IMR-90 (cell line): ENCODE measurements around the gene LOXL4. TPM values are rescaled to one million over a fixed set of nuclear protein-coding genes. Genes with fewer than 3 reads are reported as not detected.

Source experiments
- ATAC-seq: fragments of 200-7000 bp; cut with Tn5 transposase; 2 replicates; pipeline ENCODE4 v1.9.1; 2020; ENCODE audit warnings: low read depth, mild to moderate bottlenecking, moderate library complexity
- BruUV-seq: library from RNA; stranded (reverse); fragments of 400-500 nt; replicated peaks from 2 replicates; lab custom pipeline; 2021; lab: Mats Ljungman, UMichigan
- CTCF ChIA-PET: fragments of 300-600 bp; formaldehyde crosslinking; extraction: SDS; loops from one replicate; lab custom pipeline; 2021; ENCODE audit warnings: antibody characterized with exemption; lab: Yijun Ruan, JAX
- POLR2A ChIA-PET: fragments of 300-600 bp; sonication (Branson Sonifier 250); formaldehyde crosslinking; loops from one replicate; lab custom pipeline; 2022; ENCODE audit warnings: antibody characterized with exemption; ENCODE audit not compliant: unreplicated experiment; lab: Charles Lee
- DNase-seq: peaks from one replicate; pipeline ENCODE4 v3.0.0; 2013
- H2AFZ ChIP-seq: replicated peaks from 2 replicates; pipeline ENCODE3; 2013; ENCODE audit warnings: low read length, mild to moderate bottlenecking; ENCODE audit not compliant: poor library complexity
- H2AK5ac ChIP-seq: 2 replicates; pipeline ENCODE4 v1.6.1; 2013; ENCODE audit warnings: low read depth, low read length, inconsistent platforms
- H2AK9ac ChIP-seq: replicated peaks from 2 replicates; pipeline ENCODE3; 2013; ENCODE audit warnings: mild to moderate bottlenecking, low read depth, low read length, moderate library complexity; ENCODE audit not compliant: poor library complexity
- H2BK120ac ChIP-seq: 2 replicates; pipeline ENCODE4 v1.6.1; 2013; ENCODE audit warnings: low read depth, low read length, inconsistent platforms
- H2BK15ac ChIP-seq: 3 replicates; pipeline ENCODE4 v1.6.1; 2013; ENCODE audit warnings: low read depth, low read length, inconsistent platforms
- H2BK20ac ChIP-seq: 2 replicates; pipeline ENCODE4 v1.6.1; 2013; ENCODE audit warnings: low read depth, mild to moderate bottlenecking, inconsistent platforms, low read length, moderate library complexity
- H2BK5ac ChIP-seq: 2 replicates; pipeline ENCODE4 v1.6.1; 2013; ENCODE audit warnings: mild to moderate bottlenecking, low read depth, low read length, inconsistent platforms; ENCODE audit not compliant: poor library complexity, severe bottlenecking
- H3K14ac ChIP-seq: replicated peaks from 2 replicates; pipeline ENCODE4 v1.6.1; 2013; ENCODE audit warnings: low read depth, low read length, inconsistent platforms
- H3K18ac ChIP-seq: 2 replicates; pipeline ENCODE4 v1.6.1; 2013; ENCODE audit warnings: low read depth, low read length, control low read depth
- H3K23ac ChIP-seq: 2 replicates; pipeline ENCODE4 v1.6.1; 2013; ENCODE audit warnings: low read depth, low read length, inconsistent platforms
- H3K27ac ChIP-seq: 2 replicates; pipeline ENCODE4 v1.5.1; 2013; ENCODE audit warnings: mild to moderate bottlenecking, control low read depth, low read length; ENCODE audit not compliant: insufficient read depth
- H3K27me3 ChIP-seq: 2 replicates; pipeline ENCODE4 v1.6.1; 2013; ENCODE audit warnings: low read length; ENCODE audit not compliant: control insufficient read depth, insufficient read depth
- H3K36me3 ChIP-seq: 2 replicates; pipeline ENCODE4 v1.6.1; 2013; ENCODE audit warnings: low read length, mixed read lengths; ENCODE audit not compliant: control insufficient read depth, insufficient read depth
- H3K4ac ChIP-seq: 2 replicates; pipeline ENCODE4 v1.6.1; 2013; ENCODE audit warnings: low read depth, low read length, inconsistent platforms
- H3K4me1 ChIP-seq: 2 replicates; pipeline ENCODE4 v1.6.1; 2013; ENCODE audit warnings: low read length, mixed read lengths; ENCODE audit not compliant: control insufficient read depth, insufficient read depth
- H3K4me2 ChIP-seq: 2 replicates; pipeline ENCODE4 v1.6.1; 2013; ENCODE audit warnings: low read depth, mild to moderate bottlenecking, control low read depth, low read length, moderate library complexity
- H3K4me3 ChIP-seq: 2 replicates; pipeline ENCODE4 v1.5.1; 2013; ENCODE audit warnings: low read depth, mild to moderate bottlenecking, control low read depth, low read length, moderate library complexity; ENCODE audit not compliant: insufficient read depth
- H3K56ac ChIP-seq: 2 replicates; pipeline ENCODE4 v1.6.1; 2013; ENCODE audit warnings: low read length, inconsistent platforms; ENCODE audit not compliant: insufficient read depth; ENCODE audit errors: extremely low read depth
- H3K79me1 ChIP-seq, 2 experiments: 2 replicates each; pipeline ENCODE4 v1.6.1; 2013; ENCODE audit warnings: low read length in 2 of 2, inconsistent platforms in 1 of 2, low read depth in 1 of 2
- H3K9ac ChIP-seq: 2 replicates; pipeline ENCODE4 v1.6.1; 2013; ENCODE audit warnings: low read depth, low read length, control low read depth
- H3K9me1 ChIP-seq: 2 replicates; pipeline ENCODE4 v1.6.1; 2013; ENCODE audit warnings: low read length, inconsistent platforms; ENCODE audit not compliant: insufficient read depth
- H3K9me3 ChIP-seq: 2 replicates; pipeline ENCODE4 v1.6.1; 2013; ENCODE audit warnings: low read length; ENCODE audit not compliant: control insufficient read depth, insufficient read depth
- H4K20me1 ChIP-seq: 2 replicates; pipeline ENCODE4 v1.6.1; 2013; ENCODE audit warnings: low read length, inconsistent platforms; ENCODE audit not compliant: insufficient read depth
- H4K5ac ChIP-seq: 2 replicates; pipeline ENCODE4 v1.6.1; 2013; ENCODE audit warnings: mild to moderate bottlenecking, low read depth, low read length, control low read depth
- H4K8ac ChIP-seq, 2 experiments: 2 replicates each; pipeline ENCODE4 v1.6.1; 2013; ENCODE audit warnings: low read depth in 2 of 2, low read length in 2 of 2, control low read depth in 1 of 2, inconsistent platforms in 1 of 2
- H4K91ac ChIP-seq: 2 replicates; pipeline ENCODE4 v1.6.1; 2013; ENCODE audit warnings: low read depth, low read length, inconsistent platforms; ENCODE audit not compliant: insufficient read depth
- BHLHE40 ChIP-seq: fragments of 150-350 bp; IDR thresholded peaks from 2 replicates; pipeline ENCODE4 v1.6.1; 2016; ENCODE audit warnings: mild to moderate bottlenecking, low read depth, low read length
- CEBPB ChIP-seq: IDR thresholded peaks from 2 replicates; pipeline ENCODE4 v1.6.1; 2012; ENCODE audit warnings: low read depth, low read length, improper control_type of control experiment
- CHD1 ChIP-seq: IDR thresholded peaks from 2 replicates; pipeline ENCODE4 v1.6.1; 2012; ENCODE audit warnings: low read depth, low read length, improper control_type of control experiment
- ELK1 ChIP-seq: fragments of 150-350 bp; IDR thresholded peaks from 2 replicates; pipeline ENCODE4 v1.6.1; 2016; ENCODE audit warnings: low read depth, mild to moderate bottlenecking, low read length, moderate library complexity, borderline replicate concordance
- FOS ChIP-seq: fragments of 150-350 bp; IDR thresholded peaks from 2 replicates; pipeline ENCODE4 v1.6.1; 2016; ENCODE audit warnings: low read depth, low read length
- MAFK ChIP-seq: IDR thresholded peaks from 2 replicates; pipeline ENCODE4 v1.6.1; 2012; ENCODE audit warnings: low read depth, low read length, improper control_type of control experiment
- MAZ ChIP-seq: IDR thresholded peaks from 2 replicates; pipeline ENCODE4 v1.6.1; 2012; ENCODE audit warnings: low read depth, mild to moderate bottlenecking, low read length, improper control_type of control experiment, moderate library complexity, borderline replicate concordance
- MXI1 ChIP-seq: IDR thresholded peaks from 2 replicates; pipeline ENCODE4 v1.6.1; 2012; ENCODE audit warnings: low read depth, mild to moderate bottlenecking, low read length, moderate library complexity, borderline replicate concordance
- NFE2L2 ChIP-seq: fragments of 150-350 bp; IDR thresholded peaks from 2 replicates; pipeline ENCODE4 v1.6.1; 2016; ENCODE audit warnings: low read depth, mild to moderate bottlenecking, low read length
- POLR2A ChIP-seq: IDR thresholded peaks from 2 replicates; pipeline ENCODE4 v1.6.1; 2012; ENCODE audit warnings: mild to moderate bottlenecking, low read depth, low read length
- RAD21 ChIP-seq: IDR thresholded peaks from 2 replicates; pipeline ENCODE4 v1.6.1; 2012; ENCODE audit warnings: low read length, improper control_type of control experiment
- RCOR1 ChIP-seq: IDR thresholded peaks from 2 replicates; pipeline ENCODE4 v1.6.1; 2012; ENCODE audit warnings: mild to moderate bottlenecking, low read length, improper control_type of control experiment; ENCODE audit not compliant: insufficient replicate concordance
- RFX5 ChIP-seq: IDR thresholded peaks from 2 replicates; pipeline ENCODE4 v1.8.0; 2012; ENCODE audit warnings: low read depth, mild to moderate bottlenecking, low read length, moderate library complexity
- SMC3 ChIP-seq: fragments of 150-350 bp; IDR thresholded peaks from 2 replicates; pipeline ENCODE4 v1.6.1; 2016; ENCODE audit warnings: low read depth, mild to moderate bottlenecking, antibody characterized with exemption, low read length, moderate library complexity
- WGBS, 2 experiments: methylation state at CpG; one replicate each; pipeline versions ENCODE4 v1.1.5 to v1.1.7; 2013; ENCODE audit warnings: missing lambda C conversion rate in 2 of 2; ENCODE audit not compliant: insufficient read length in 1 of 2; ENCODE audit errors: extremely low coverage in 2 of 2; 5-methylcytosine and 5-hydroxymethylcytosine counted together
- dilution Hi-C: fragments of 300-500 bp; cut with HindIII; formaldehyde crosslinking; loops from one replicate; pipeline ENCODE4 v1.14.3; 2018; ENCODE audit warnings: low sequenced_read_pairs; ENCODE audit not compliant: unreplicated experiment
- in situ Hi-C: fragments of 300-500 bp; cut with MboI; formaldehyde crosslinking; loops from 3 replicates; pipeline ENCODE4 v1.14.3; 2019; ENCODE audit warnings: low sequenced_read_pairs, inconsistent platforms, mixed read lengths
- intact Hi-C: fragments of 100-400 bp; cut with micrococcal nuclease; formaldehyde crosslinking; loops from 2 replicates; pipeline ENCODE4 v1.10.0; 2022
- polyA plus RNA-seq, 3 experiments: library from polyadenylated mRNA; depleted of rRNA; stranded (reverse); fragments of >200 nt; gene quantifications; 2 replicates each; pipeline ENCODE4 v1.2.3, GENCODE V29; 2012; ENCODE audit warnings: low replicate concordance in 1 of 3
- total RNA-seq: library from RNA; depleted of rRNA; stranded (reverse); fragments of >200 nt; gene quantifications from 2 replicates; pipeline ENCODE4 v1.2.3, GENCODE V29; 2012
- TF ChIP-seq, protein P1 (sequence below): conservative IDR thresholded peaks from 2 replicates; pipeline ENCODE4 v1.5.1; 2012; ENCODE audit warnings: mild to moderate bottlenecking, low read depth, low read length, improper control_type of control experiment
- TF ChIP-seq, protein P2 (sequence below): fragments of 150-350 bp; IDR thresholded peaks from 2 replicates; pipeline ENCODE4 v1.6.1; 2017; ENCODE audit warnings: mild to moderate bottlenecking, antibody characterized with exemption, low read length, low read depth

The LOXL4 gene
- total and polyA plus RNA-seq, 2 of the 4 experiments (the other 2 are of a cell fraction) = 20.8 to 26.7 TPM

- no peak overlapping the region for H2BK20ac ChIP-seq
- no peak overlapping the region for H4K5ac ChIP-seq
- H3K14ac ChIP-seq = no peak overlapping the region
- ChIA-PET CTCF (no interaction called here), POLR2A (no interaction called here)
- 0 out of 2 replicates have a peak overlapping the region, but pooled peaks have one; percentile 8 for H2AK5ac ChIP-seq
- peaks cover 0 to under 1% of the 10 kb centered on the region in 2 experiments; a peak in 1 of 4 replicates for H3K79me1 ChIP-seq
- TF ChIP-seq NFE2L2 = no peak
- TF ChIP-seq MAFK = no peak
- no peak for TF ChIP-seq BHLHE40
- TF ChIP-seq RAD21 = no peak
- TF ChIP-seq RFX5 = no peak
- TF ChIP-seq RCOR1 = no peak
- TF ChIP-seq, protein P1, sequence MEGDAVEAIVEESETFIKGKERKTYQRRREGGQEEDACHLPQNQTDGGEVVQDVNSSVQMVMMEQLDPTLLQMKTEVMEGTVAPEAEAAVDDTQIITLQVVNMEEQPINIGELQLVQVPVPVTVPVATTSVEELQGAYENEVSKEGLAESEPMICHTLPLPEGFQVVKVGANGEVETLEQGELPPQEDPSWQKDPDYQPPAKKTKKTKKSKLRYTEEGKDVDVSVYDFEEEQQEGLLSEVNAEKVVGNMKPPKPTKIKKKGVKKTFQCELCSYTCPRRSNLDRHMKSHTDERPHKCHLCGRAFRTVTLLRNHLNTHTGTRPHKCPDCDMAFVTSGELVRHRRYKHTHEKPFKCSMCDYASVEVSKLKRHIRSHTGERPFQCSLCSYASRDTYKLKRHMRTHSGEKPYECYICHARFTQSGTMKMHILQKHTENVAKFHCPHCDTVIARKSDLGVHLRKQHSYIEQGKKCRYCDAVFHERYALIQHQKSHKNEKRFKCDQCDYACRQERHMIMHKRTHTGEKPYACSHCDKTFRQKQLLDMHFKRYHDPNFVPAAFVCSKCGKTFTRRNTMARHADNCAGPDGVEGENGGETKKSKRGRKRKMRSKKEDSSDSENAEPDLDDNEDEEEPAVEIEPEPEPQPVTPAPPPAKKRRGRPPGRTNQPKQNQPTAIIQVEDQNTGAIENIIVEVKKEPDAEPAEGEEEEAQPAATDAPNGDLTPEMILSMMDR = no peak
- TF ChIP-seq ELK1 = no peak
- no peak for TF ChIP-seq MXI1
- TF ChIP-seq, protein P2, sequence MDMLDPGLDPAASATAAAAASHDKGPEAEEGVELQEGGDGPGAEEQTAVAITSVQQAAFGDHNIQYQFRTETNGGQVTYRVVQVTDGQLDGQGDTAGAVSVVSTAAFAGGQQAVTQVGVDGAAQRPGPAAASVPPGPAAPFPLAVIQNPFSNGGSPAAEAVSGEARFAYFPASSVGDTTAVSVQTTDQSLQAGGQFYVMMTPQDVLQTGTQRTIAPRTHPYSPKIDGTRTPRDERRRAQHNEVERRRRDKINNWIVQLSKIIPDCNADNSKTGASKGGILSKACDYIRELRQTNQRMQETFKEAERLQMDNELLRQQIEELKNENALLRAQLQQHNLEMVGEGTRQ = no peak
- no peak for TF ChIP-seq POLR2A
- TF ChIP-seq MAZ = no peak
- no peak for TF ChIP-seq SMC3
- TF ChIP-seq CEBPB = no peak
- no peak for TF ChIP-seq FOS
- TF ChIP-seq CHD1 = no peak
- H3K9me1 ChIP-seq = peaks cover 12% of the 10 kb centered on the region
- H2BK120ac ChIP-seq = no peak overlapping the region
- no peak overlapping the region for H3K4ac ChIP-seq
- no peak overlapping the region for H3K23ac ChIP-seq
- peaks cover 18% of the 10 kb centered on the region for H3K4me1 ChIP-seq
- no peak overlapping the region for H3K27ac ChIP-seq
- no peak overlapping the region for H3K4me2 ChIP-seq
- no peaks in the 10 kb centered on the region for H3K36me3 ChIP-seq
- H4K8ac ChIP-seq = no peak overlapping the region
- no peak overlapping the region for H2BK5ac ChIP-seq
- no peak overlapping the region for H4K91ac ChIP-seq
- H3K4me3 ChIP-seq = no peak overlapping the region
- ATAC-seq (no peak), DNase-seq (no peak)
- in situ Hi-C loops = no loop called here
- no peak overlapping the region for H2AK9ac ChIP-seq
- H3K27me3 ChIP-seq = peaks cover 12% of the 10 kb centered on the region
- H2AFZ ChIP-seq = no peak overlapping the region
- BruUV-seq = no TSS peak
- no peak overlapping the region for H3K56ac ChIP-seq
- H4K20me1 ChIP-seq = no peaks in the 10 kb centered on the region
- intact Hi-C loops = no loop called here
- no peak overlapping the region for H2BK15ac ChIP-seq
- dilution Hi-C loops = no loop called here
- 60% methylated on average over 2 of the region's 10 CpGs; no CpG with 5 or more reads in 1 of the 2 experiments for WGBS, 2 experiments
- H3K18ac ChIP-seq = no peak overlapping the region
- no peak overlapping the region for H3K9ac ChIP-seq
- no peaks in the 10 kb centered on the region; the same call in 1 of the 2 replicates for H3K9me3 ChIP-seq
These were observed 4.7 kb upstream of the LOXL4 start for GRCh38 chr10:98272656-98273055.
